ENCODE data around the gene SNAP25. TPM values are rescaled to one million over a fixed set of nuclear protein-coding genes. Genes with fewer than 3 reads are reported as not detected.

The SNAP25 gene
- total RNA-seq, 4 donors from 2014 or later: 0.34 to 2.1 TPM; not detected in 2

GRCh38 chr20:10217721-10218410 is 764 bp upstream of the SNAP25 start:
- intact Hi-C loops (cut with DNase I; ENCODE audit: low total_unique reads): no loop called here
- TF ChIP-seq POLR2A (IDR thresholded peaks at IDR 0.05) (no peak), CTCF (IDR thresholded peaks at IDR 0.05) (no peak)
- no peak overlapping the region for H3K4me3 ChIP-seq (ENCODE audit: low read depth, poor library complexity, severe bottlenecking)
- no peak for DNase-seq (ENCODE audit: low spot score in 2 of 2)
- WGBS, 2 donors: 1% methylated on average over 40 of the region's 40 CpGs

GRCh38 chr20:10219452-10219791 is 792 bp downstream of the SNAP25 start:
- no peak for TF ChIP-seq CTCF (IDR thresholded peaks at IDR 0.05)
- no peak for TF ChIP-seq POLR2A (IDR thresholded peaks at IDR 0.05)
- no peak overlapping the region for H3K4me3 ChIP-seq (ENCODE audit: low read depth, poor library complexity, severe bottlenecking)
- intact Hi-C loops (cut with DNase I; ENCODE audit: low total_unique reads): no loop called here
- WGBS, 2 donors: 1% methylated on average over 11 to 22 of the region's 32 CpGs
- DNase-seq (ENCODE audit: low spot score in 2 of 2): peak; percentile 35 to 88

GRCh38 chr20:10219993-10220750 is 1.5 kb downstream of the SNAP25 start:
- TF ChIP-seq CTCF (IDR thresholded peaks at IDR 0.05) (no peak), POLR2A (IDR thresholded peaks at IDR 0.05) (no peak)
- intact Hi-C loops (cut with DNase I; ENCODE audit: low total_unique reads): no loop called here
- DNase-seq (ENCODE audit: low spot score in 2 of 2): no peak
- no peak overlapping the region for H3K4me3 ChIP-seq (ENCODE audit: low read depth, poor library complexity, severe bottlenecking)
- 90 to 91% methylated on average over 4 of the region's 4 CpGs for WGBS, 2 donors

GRCh38 chr20:10221021-10221420 is 2.4 kb downstream of the SNAP25 start:
- no peak for DNase-seq (ENCODE audit: low spot score in 2 of 2)
- WGBS, 2 donors: 80 to 87% methylated on average over 6 of the region's 6 CpGs
- no peak overlapping the region for H3K4me3 ChIP-seq (ENCODE audit: low read depth, poor library complexity, severe bottlenecking)
- TF ChIP-seq POLR2A (IDR thresholded peaks at IDR 0.05) (no peak), CTCF (IDR thresholded peaks at IDR 0.05) (no peak)
- intact Hi-C loops (cut with DNase I; ENCODE audit: low total_unique reads): no loop called here

- no peak for DNase-seq (ENCODE audit: low spot score in 2 of 2)
- intact Hi-C loops (cut with DNase I; ENCODE audit: low total_unique reads): no loop called here
- no peak overlapping the region for H3K4me3 ChIP-seq (ENCODE audit: low read depth, poor library complexity, severe bottlenecking)
- TF ChIP-seq CTCF (IDR thresholded peaks at IDR 0.05): no peak
- TF ChIP-seq POLR2A (IDR thresholded peaks at IDR 0.05): no peak
- WGBS, 2 donors: 70 to 74% methylated on average over 1 of the region's 1 CpG
Observed at GRCh38 chr20:10225439-10226060, 6.9 kb downstream of the SNAP25 start.
